HepG2 (cell line): Measurements from ENCODE around the gene EEFSEC. TPM values are rescaled to one million over a fixed set of nuclear protein-coding genes. Genes with fewer than 3 reads are reported as not detected.

Experiments
- ADNP ChIP-seq: sonication (generic); formaldehyde crosslinking; IDR thresholded peaks from 2 replicates; pipeline ENCODE4 v1.4.0; 2020; ENCODE audit warnings: missing genetic modification reagents
- AKAP8 ChIP-seq: sonication (generic); formaldehyde crosslinking; IDR thresholded peaks from 2 replicates; pipeline ENCODE4 v1.5.1; 2020; ENCODE audit warnings: mild to moderate bottlenecking, missing genetic modification reagents
- ERF ChIP-seq: IDR thresholded peaks from 2 replicates; pipeline ENCODE4 v1.6.1; 2018; ENCODE audit warnings: missing biosample characterization, missing genetic modification reagents
- FOXA3 ChIP-seq: IDR thresholded peaks from 2 replicates; pipeline ENCODE4 v1.6.1; 2016; ENCODE audit warnings: missing genetic modification reagents, missing compliant biosample characterization
- HNRNPLL ChIP-seq: fragments of 200-400 bp; formaldehyde crosslinking; IDR thresholded peaks from 2 replicates; pipeline ENCODE4 v1.6.1; 2017; ENCODE audit warnings: mild to moderate bottlenecking, low read depth, low read length; ENCODE audit not compliant: poor library complexity, severe bottlenecking
- KAT8 ChIP-seq: IDR thresholded peaks from 2 replicates; pipeline ENCODE4 v1.6.1; 2016; ENCODE audit warnings: missing genetic modification reagents, missing compliant biosample characterization
- KLF16 ChIP-seq, 2 experiments: sonication (generic) in 1 of 2; formaldehyde crosslinking in 1 of 2; IDR thresholded peaks; 2 replicates each; pipeline versions ENCODE4 v1.6.1 to v1.8.0; 2016 to 2023; ENCODE audit warnings: missing genetic modification reagents in 2 of 2, missing compliant biosample characterization in 1 of 2
- PCBP1 ChIP-seq: fragments of 200-400 bp; formaldehyde crosslinking; IDR thresholded peaks from 2 replicates; pipeline ENCODE4 v1.6.1; 2017; ENCODE audit warnings: mild to moderate bottlenecking, low read depth, low read length, borderline replicate concordance
- POLR2G ChIP-seq: fragments of 200-400 bp; formaldehyde crosslinking; IDR thresholded peaks from 2 replicates; pipeline ENCODE4 v1.6.1; 2018; ENCODE audit warnings: mild to moderate bottlenecking, low read depth, low read length, moderate library complexity
- RCOR2 ChIP-seq: IDR thresholded peaks from 2 replicates; pipeline ENCODE4 v1.6.1; 2016; ENCODE audit warnings: missing biosample characterization, missing genetic modification reagents
- SCMH1 ChIP-seq: sonication (generic); formaldehyde crosslinking; IDR thresholded peaks from 2 replicates; pipeline ENCODE4 v1.9.0; 2021; ENCODE audit warnings: missing genetic modification reagents, mild to moderate bottlenecking, borderline replicate concordance
- ZNF44 ChIP-seq: sonication (generic); formaldehyde crosslinking; IDR thresholded peaks from 2 replicates; pipeline ENCODE4 v1.5.1; 2020; ENCODE audit warnings: mild to moderate bottlenecking, missing genetic modification reagents
- ZNF501 ChIP-seq: sonication (generic); formaldehyde crosslinking; IDR thresholded peaks from 2 replicates; pipeline ENCODE4 v1.5.1; 2020; ENCODE audit warnings: mild to moderate bottlenecking, moderate library complexity, missing genetic modification reagents
- ZNF569 ChIP-seq: sonication (generic); formaldehyde crosslinking; IDR thresholded peaks from 2 replicates; pipeline ENCODE4 v1.5.0; 2020; ENCODE audit warnings: mild to moderate bottlenecking, missing genetic modification reagents, moderate library complexity, borderline replicate concordance
- ZNF761 ChIP-seq: sonication (generic); formaldehyde crosslinking; conservative IDR thresholded peaks from 2 replicates; pipeline ENCODE4 v1.4.0; 2020; ENCODE audit warnings: mild to moderate bottlenecking, missing genetic modification reagents
- ZNF777 ChIP-seq: sonication (generic); formaldehyde crosslinking; IDR thresholded peaks from 2 replicates; pipeline ENCODE4 v1.4.0; 2020; ENCODE audit warnings: missing genetic modification reagents
- polyA plus RNA-seq, 8 experiments: library from polyadenylated mRNA; depleted of rRNA in 3 of 8; stranded (reverse) in 7 of 8; unstranded in 1 of 8; fragments of >200 nt; fragmentation: Illumina TruSeq in 4 of 8; extraction: Trizol in 4 of 8; gene quantifications; 2 replicates each; pipeline versions ENCODE4 v1.2.1 to v1.2.3, GENCODE V29; 2011 to 2016; ENCODE audit warnings: low read depth in 4 of 8, missing spikeins in 1 of 8, mixed read lengths in 1 of 8; ENCODE audit not compliant: insufficient read depth in 1 of 8
- total RNA-seq, 5 experiments: library from RNA; depleted of rRNA; stranded (reverse); fragments of >200 nt; fragmentation: Illumina TruSeq; extraction: Trizol; gene quantifications; 2 replicates each; pipeline ENCODE4 v1.2.3, GENCODE V29; 2016; ENCODE audit warnings: low read depth in 1 of 5
- TF ChIP-seq, protein P1 (sequence below): IDR thresholded peaks from 2 replicates; pipeline ENCODE4 v1.6.1; 2016; ENCODE audit warnings: missing compliant biosample characterization, missing genetic modification reagents, borderline replicate concordance
- TF ChIP-seq, protein P2 (sequence below): sonication (generic); formaldehyde crosslinking; IDR thresholded peaks from 2 replicates; pipeline ENCODE4 v1.4.0; 2020; ENCODE audit warnings: missing genetic modification reagents; ENCODE audit errors: not compliant biosample characterization
- TF ChIP-seq, protein P3 (sequence below): sonication (generic); formaldehyde crosslinking; IDR thresholded peaks from 2 replicates; pipeline ENCODE4 v1.5.0; 2020; ENCODE audit warnings: missing genetic modification reagents
- TF ChIP-seq, protein P4 (sequence below): sonication (generic); formaldehyde crosslinking; conservative IDR thresholded peaks from 2 replicates; pipeline ENCODE4 v1.4.0; 2020; ENCODE audit warnings: missing genetic modification reagents
- TF ChIP-seq, protein P5 (sequence below): sonication (generic); formaldehyde crosslinking; IDR thresholded peaks from 2 replicates; pipeline ENCODE4 v1.4.0; 2020; ENCODE audit warnings: missing genetic modification reagents, borderline replicate concordance

EEFSEC gene
- total and polyA plus RNA-seq, 2 of the 13 experiments (the other 11 are each of a cell fraction or from before 2014, with no cell fraction given): 6.4 to 24.2 TPM

DNA sequence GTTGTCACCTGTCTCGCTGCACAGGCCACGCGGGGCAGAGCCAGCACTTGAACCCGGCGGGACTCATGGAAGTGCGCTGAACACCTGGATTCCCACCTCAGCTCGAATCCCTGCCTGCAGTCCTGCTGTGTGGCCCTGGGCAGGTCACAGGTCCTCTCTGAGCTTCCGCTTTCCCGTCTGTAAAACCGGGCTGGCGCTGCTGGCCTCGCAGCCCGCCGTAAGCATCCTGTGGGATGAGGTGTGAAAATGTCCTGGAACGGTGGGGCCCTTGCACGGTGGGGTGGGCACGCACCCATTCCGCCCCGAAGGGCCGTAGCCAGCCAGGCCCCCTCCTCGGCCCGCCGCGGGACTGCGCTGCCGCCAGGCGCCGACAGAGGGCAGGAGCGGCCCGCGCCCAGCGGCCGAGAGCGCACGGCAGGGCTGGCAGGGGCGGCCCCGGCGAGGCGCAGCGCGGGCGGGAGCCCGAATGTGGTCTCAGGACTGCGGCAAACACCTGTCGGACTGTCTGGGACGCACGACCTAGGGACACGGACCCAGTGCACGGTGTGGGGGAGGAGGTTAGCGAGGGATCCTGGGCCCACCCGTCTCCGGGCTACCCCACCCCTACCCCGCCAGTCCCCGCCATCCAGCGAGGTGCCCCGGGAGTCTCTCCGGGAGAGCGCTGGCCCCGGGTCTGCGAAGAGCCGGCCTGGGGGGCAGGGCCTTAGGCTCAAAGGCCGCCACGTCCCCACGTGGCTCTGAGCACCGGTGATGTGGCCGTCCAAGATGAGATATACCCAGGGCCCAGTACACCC, 273.0 kb downstream of the EEFSEC start (continued):
- TF ChIP-seq, protein P1, sequence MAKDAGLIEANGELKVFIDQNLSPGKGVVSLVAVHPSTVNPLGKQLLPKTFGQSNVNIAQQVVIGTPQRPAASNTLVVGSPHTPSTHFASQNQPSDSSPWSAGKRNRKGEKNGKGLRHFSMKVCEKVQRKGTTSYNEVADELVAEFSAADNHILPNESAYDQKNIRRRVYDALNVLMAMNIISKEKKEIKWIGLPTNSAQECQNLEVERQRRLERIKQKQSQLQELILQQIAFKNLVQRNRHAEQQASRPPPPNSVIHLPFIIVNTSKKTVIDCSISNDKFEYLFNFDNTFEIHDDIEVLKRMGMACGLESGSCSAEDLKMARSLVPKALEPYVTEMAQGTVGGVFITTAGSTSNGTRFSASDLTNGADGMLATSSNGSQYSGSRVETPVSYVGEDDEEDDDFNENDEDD (CRISPR knock-in tag): peak; percentile 55; the same call in 1 of the 2 replicates
- 0 out of 2 replicates have a peak, but pooled peaks have one; percentile 15 for TF ChIP-seq PCBP1
- TF ChIP-seq AKAP8: no peak
- no peak for TF ChIP-seq ZNF569 (CRISPR knock-in tag)
- no peak for TF ChIP-seq KLF16 (CRISPR knock-in tag; IDR thresholded peaks at IDR 0.05)
- TF ChIP-seq, protein P2, sequence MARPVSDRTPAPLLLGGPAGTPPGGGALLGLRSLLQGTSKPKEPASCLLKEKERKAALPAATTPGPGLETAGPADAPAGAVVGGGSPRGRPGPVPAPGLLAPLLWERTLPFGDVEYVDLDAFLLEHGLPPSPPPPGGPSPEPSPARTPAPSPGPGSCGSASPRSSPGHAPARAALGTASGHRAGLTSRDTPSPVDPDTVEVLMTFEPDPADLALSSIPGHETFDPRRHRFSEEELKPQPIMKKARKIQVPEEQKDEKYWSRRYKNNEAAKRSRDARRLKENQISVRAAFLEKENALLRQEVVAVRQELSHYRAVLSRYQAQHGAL (CRISPR knock-in tag): peak; percentile 70
- TF ChIP-seq RCOR2 (CRISPR knock-in tag): peak; percentile 58; the same call in 1 of the 2 replicates
- TF ChIP-seq, protein P3, sequence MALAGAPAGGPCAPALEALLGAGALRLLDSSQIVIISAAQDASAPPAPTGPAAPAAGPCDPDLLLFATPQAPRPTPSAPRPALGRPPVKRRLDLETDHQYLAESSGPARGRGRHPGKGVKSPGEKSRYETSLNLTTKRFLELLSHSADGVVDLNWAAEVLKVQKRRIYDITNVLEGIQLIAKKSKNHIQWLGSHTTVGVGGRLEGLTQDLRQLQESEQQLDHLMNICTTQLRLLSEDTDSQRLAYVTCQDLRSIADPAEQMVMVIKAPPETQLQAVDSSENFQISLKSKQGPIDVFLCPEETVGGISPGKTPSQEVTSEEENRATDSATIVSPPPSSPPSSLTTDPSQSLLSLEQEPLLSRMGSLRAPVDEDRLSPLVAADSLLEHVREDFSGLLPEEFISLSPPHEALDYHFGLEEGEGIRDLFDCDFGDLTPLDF (CRISPR knock-in tag): peak; percentile 42; the same call in 1 of the 2 replicates
- peak; percentile 55; the same call in 1 of the 2 replicates for TF ChIP-seq ADNP (CRISPR knock-in tag)
- TF ChIP-seq, protein P4, sequence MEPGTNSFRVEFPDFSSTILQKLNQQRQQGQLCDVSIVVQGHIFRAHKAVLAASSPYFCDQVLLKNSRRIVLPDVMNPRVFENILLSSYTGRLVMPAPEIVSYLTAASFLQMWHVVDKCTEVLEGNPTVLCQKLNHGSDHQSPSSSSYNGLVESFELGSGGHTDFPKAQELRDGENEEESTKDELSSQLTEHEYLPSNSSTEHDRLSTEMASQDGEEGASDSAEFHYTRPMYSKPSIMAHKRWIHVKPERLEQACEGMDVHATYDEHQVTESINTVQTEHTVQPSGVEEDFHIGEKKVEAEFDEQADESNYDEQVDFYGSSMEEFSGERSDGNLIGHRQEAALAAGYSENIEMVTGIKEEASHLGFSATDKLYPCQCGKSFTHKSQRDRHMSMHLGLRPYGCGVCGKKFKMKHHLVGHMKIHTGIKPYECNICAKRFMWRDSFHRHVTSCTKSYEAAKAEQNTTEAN (CRISPR knock-in tag): 0 out of 2 replicates have a peak, but pooled peaks have one; percentile 30
- no peak for TF ChIP-seq ZNF761 (CRISPR knock-in tag)
- TF ChIP-seq HNRNPLL: peak; percentile 33
- TF ChIP-seq ZNF44 (CRISPR knock-in tag): no peak
- TF ChIP-seq ZNF501 (CRISPR knock-in tag): 0 out of 2 replicates have a peak, but pooled peaks have one; percentile 32
- TF ChIP-seq KAT8: 0 out of 2 replicates have a peak, but pooled peaks have one; percentile 14
- TF ChIP-seq FOXA3 (CRISPR knock-in tag): 0 out of 2 replicates have a peak, but pooled peaks have one; percentile 4
- no peak for TF ChIP-seq SCMH1 (CRISPR knock-in tag)
- peak; percentile 47; the same call in 1 of the 2 replicates for TF ChIP-seq ERF (CRISPR knock-in tag)
- TF ChIP-seq POLR2G: 0 out of 2 replicates have a peak, but pooled peaks have one; percentile 26
- TF ChIP-seq, protein P5, sequence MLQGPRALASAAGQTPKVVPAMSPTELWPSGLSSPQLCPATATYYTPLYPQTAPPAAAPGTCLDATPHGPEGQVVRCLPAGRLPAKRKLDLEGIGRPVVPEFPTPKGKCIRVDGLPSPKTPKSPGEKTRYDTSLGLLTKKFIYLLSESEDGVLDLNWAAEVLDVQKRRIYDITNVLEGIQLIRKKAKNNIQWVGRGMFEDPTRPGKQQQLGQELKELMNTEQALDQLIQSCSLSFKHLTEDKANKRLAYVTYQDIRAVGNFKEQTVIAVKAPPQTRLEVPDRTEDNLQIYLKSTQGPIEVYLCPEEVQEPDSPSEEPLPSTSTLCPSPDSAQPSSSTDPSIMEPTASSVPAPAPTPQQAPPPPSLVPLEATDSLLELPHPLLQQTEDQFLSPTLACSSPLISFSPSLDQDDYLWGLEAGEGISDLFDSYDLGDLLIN (CRISPR knock-in tag): 0 out of 2 replicates have a peak, but pooled peaks have one; percentile 40
- TF ChIP-seq ZNF777 (CRISPR knock-in tag): peak; percentile 82
